Activated naive CD8-positive, alpha-beta T cell treated with anti-CD3 and anti-CD28 coated beads, Interleukin-2, amount 10 ng/mL, durations not matched to agents 7 days and 5 days (primary cell): Measurements from ENCODE around the gene GNG12. TPM values are rescaled to one million over a fixed set of nuclear protein-coding genes. Genes with fewer than 3 reads are reported as not detected.
"Not testable (repeated sequence)": the region's sequence is repeated elsewhere in the genome, so short reads cannot be mapped to it uniquely, and the experiment has no call there.

Source experiments
- ATAC-seq: fragments of 150-1000 bp; cut with Tn5 transposase; one replicate; pipeline ENCODE4 v1.10.0; 2021; ENCODE audit warnings: low read depth, moderate library complexity
- POLR2A ChIA-PET: fragments of 350-600 bp; sonication (Branson Sonifier 250); formaldehyde crosslinking; loops from one replicate; lab custom pipeline; 2021; ENCODE audit warnings: antibody characterized with exemption; lab: Charles Lee
- DNase-seq: peaks from one replicate; pipeline ENCODE4 v3.0.0; 2021
- H3K27ac Mint-ChIP-seq: one replicate; pipeline ENCODE4 v1.8.0; 2022; ENCODE audit warnings: mild to moderate bottlenecking, mixed read lengths
- H3K27me3 Mint-ChIP-seq: one replicate; pipeline ENCODE4 v1.8.0; 2022; ENCODE audit warnings: mild to moderate bottlenecking, moderate library complexity, mixed read lengths
- H3K36me3 Mint-ChIP-seq: one replicate; pipeline ENCODE4 v1.8.0; 2021; ENCODE audit warnings: mild to moderate bottlenecking, mixed read lengths
- H3K4me1 Mint-ChIP-seq: one replicate; pipeline ENCODE4 v1.8.0; 2021; ENCODE audit warnings: mixed read lengths
- H3K4me3 Mint-ChIP-seq: one replicate; pipeline ENCODE4 v1.8.0; 2022; ENCODE audit warnings: mild to moderate bottlenecking, moderate library complexity, mixed read lengths
- H3K9me3 Mint-ChIP-seq: one replicate; pipeline ENCODE4 v1.8.0; 2021; ENCODE audit warnings: mixed read lengths
- total RNA-seq, 2 experiments: library from RNA; stranded (reverse); gene quantifications; one replicate each; pipeline ENCODE4 v1.2.3, GENCODE V29; 2021

GNG12 gene
- total RNA-seq, 2 experiments from 2014 or later: not detected

DNA sequence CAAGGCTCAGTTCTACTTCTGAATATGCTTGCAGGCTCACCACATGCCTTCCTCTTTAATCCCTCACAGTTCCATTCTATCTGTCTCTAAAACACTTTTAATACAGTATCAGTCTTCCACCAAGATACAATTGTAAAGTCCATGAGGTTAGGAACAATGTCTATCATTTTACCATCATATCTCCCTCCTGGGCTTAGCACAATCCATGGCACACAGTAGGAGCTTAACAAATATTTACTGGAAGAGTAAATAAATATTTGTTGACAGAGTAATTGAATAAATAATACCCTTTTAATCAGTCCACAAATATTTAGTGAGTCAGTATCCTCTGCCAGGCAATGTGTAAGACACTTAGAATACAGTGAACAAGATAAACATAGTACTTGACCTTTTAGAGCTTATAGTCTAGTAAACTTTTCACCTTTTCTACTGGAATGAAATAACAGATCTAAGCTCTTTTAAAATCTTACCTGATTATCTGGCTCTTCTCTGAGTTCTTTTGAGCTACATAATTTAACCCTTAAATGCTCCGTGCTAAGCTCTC is 160.9 kb downstream of the GNG12 start:
- ATAC-seq (no peak), DNase-seq (no peak)
- POLR2A ChIA-PET: interaction anchor here (5.5 kb wide), 1 partner anchor 13 kb away, joined by 96 read pairs; the partner anchor contains the start of gene GADD45A
- Mint-ChIP-seq H3K4me1 (peaks cover 23% of the 10 kb centered on the region), H3K27me3 (peaks cover 23% of the 10 kb centered on the region), H3K27ac (no peak overlapping the region), H3K36me3 (no peaks in the 10 kb centered on the region), H3K9me3 (no peaks in the 10 kb centered on the region), H3K4me3 (no peak overlapping the region)

DNA sequence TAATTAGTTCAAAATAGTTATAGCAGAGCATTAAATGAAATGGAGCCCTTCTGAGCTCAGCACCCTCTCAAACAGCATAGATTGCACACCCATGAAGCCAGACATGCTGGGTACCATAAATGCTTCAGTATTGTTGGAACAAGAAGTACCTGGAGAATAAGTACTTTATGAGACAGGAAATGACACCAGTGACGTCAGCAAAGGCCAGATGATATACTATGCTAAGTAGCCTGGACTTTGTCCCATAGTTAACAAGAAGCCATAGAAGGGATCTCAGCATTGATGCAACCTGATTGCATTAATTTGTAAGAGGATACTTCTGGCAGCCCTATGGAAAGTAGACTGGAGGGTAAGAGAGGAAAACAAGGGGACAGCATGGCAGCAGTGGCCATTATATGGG is 164.6 kb downstream of the GNG12 start:
- POLR2A ChIA-PET: no interaction called here
- no peak for DNase-seq
- Mint-ChIP-seq H3K4me3 (no peak overlapping the region), H3K9me3 (peaks cover 3% of the 10 kb centered on the region), H3K4me1 (peaks cover 3% of the 10 kb centered on the region), H3K36me3 (no peaks in the 10 kb centered on the region), H3K27ac (no peak overlapping the region), H3K27me3 (peaks cover 32% of the 10 kb centered on the region)
- no peak for ATAC-seq

DNA sequence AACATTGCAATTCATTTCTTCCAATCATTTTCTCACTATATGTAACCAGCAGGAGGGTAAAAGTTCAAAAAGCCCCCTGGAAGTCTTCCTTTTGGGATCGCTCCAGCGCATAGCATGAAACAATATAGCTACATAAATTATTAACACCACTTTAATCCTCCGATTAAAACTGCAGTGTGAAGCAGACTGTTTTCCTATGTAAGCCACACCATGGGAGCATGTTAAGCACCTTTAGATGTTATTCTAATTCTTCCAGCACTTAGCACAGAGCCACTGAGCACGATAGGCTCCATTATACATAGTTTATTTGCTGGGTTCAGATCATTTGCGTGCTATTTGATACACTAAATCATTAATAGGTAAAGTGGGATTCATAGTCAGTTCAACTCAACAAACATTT is 166.6 kb downstream of the GNG12 start:
- no peak overlapping the region for H3K27ac Mint-ChIP-seq
- H3K4me1 Mint-ChIP-seq: no peaks in the 10 kb centered on the region
- H3K9me3 Mint-ChIP-seq: peaks cover 3% of the 10 kb centered on the region
- no peak for DNase-seq
- no peak overlapping the region for H3K4me3 Mint-ChIP-seq
- no peak for ATAC-seq
- no peaks in the 10 kb centered on the region for H3K36me3 Mint-ChIP-seq
- peaks cover 33% of the 10 kb centered on the region for H3K27me3 Mint-ChIP-seq
- POLR2A ChIA-PET: no interaction called here

DNA sequence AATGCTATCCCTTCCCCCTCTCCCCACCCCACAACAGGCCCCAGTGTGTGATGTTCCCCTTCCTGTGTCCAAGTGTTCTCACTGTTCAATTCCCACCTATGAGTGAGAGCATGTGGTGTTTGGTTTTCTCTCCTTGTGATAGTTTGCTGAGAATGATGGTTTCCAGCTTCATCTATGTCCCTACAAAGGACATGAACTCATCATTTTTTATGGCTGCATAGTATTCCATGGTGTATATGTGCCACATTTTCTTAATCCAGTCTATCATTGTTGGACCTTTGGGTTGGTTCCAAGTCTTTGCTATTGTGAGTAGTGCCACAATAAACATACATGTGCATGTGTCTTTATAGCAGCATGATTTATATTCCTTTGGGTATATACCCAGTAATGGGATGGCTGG is 168.0 kb downstream of the GNG12 start:
- H3K4me3 Mint-ChIP-seq, H3K27ac Mint-ChIP-seq, POLR2A ChIA-PET, H3K36me3 Mint-ChIP-seq, H3K4me1 Mint-ChIP-seq, H3K9me3 Mint-ChIP-seq, DNase-seq, ATAC-seq: not testable (repeated sequence)
- H3K27me3 Mint-ChIP-seq: peaks cover 33% of the 10 kb centered on the region

DNA sequence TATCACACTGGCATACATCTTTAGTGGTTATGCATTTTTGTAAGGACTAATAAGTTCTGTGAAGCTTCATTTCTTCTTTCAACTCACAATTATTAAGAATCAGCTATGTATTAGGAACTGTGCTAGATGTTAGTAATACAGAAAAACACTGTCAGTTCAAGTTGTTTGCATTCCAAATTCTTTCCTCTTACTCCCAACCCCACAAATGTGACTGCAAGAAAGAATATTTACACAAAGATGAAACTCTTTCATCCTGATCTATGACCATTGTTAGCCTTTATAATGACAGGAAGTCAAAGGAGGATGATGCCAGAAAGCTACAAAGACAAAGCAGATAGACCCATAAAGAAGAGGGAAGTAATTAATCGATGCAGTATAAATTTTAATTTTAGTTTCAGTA is 169.2 kb downstream of the GNG12 start:
- Mint-ChIP-seq H3K9me3 (peaks cover 3% of the 10 kb centered on the region), H3K4me1 (no peaks in the 10 kb centered on the region), H3K27me3 (peaks cover 31% of the 10 kb centered on the region), H3K4me3 (no peak overlapping the region), H3K36me3 (no peaks in the 10 kb centered on the region), H3K27ac (no peak overlapping the region)
- POLR2A ChIA-PET: no interaction called here
- DNase-seq (no peak), ATAC-seq (no peak)

DNA sequence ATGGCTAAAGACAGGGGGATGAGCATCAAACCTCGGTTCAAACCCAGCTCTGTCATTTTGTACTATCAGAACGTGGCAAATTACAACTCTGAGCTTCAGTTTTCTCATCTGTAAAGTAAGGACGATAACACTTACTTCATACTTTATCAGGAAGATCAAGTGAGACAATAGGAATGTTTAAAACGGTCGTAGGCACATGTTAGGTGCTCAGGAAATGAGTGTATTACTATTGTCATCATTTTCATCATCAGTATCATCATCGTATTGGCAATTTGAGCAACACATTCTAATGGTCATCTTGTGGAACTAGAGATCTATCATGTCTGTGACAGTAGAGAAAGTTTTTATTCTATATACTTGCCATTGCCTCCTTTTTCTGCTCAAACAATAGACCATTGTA is 170.4 kb downstream of the GNG12 start:
- no peak for ATAC-seq
- Mint-ChIP-seq H3K36me3 (no peaks in the 10 kb centered on the region), H3K4me3 (no peak overlapping the region), H3K4me1 (no peaks in the 10 kb centered on the region), H3K27ac (no peak overlapping the region), H3K27me3 (peaks cover 27% of the 10 kb centered on the region), H3K9me3 (peaks cover 3% of the 10 kb centered on the region)
- no peak for DNase-seq
- POLR2A ChIA-PET: no interaction called here

DNA sequence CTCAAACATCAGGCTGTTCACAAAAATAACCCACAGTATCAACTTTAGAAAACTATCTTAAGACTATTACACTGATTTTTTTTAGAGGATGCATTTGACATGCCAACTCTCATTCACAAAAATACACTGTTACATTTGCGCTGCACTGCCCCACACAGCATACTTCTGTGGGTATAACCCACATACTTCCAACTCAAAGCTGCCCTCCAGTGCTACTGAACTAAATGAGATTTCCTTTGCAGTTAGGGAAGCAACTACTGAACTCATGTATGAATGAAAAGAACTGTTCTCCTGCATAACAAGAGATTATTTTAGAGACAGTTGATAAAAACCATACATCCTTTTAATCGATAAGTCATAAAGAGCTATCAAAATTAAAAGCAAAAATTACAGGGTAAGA is 174.0 kb downstream of the GNG12 start:
- Mint-ChIP-seq H3K36me3 (no peaks in the 10 kb centered on the region), H3K4me3 (no peak overlapping the region), H3K9me3 (peaks cover 1% of the 10 kb centered on the region), H3K4me1 (no peaks in the 10 kb centered on the region), H3K27me3 (peaks cover 15% of the 10 kb centered on the region), H3K27ac (no peak overlapping the region)
- no peak for DNase-seq
- no peak for ATAC-seq
- POLR2A ChIA-PET: no interaction called here

DNA sequence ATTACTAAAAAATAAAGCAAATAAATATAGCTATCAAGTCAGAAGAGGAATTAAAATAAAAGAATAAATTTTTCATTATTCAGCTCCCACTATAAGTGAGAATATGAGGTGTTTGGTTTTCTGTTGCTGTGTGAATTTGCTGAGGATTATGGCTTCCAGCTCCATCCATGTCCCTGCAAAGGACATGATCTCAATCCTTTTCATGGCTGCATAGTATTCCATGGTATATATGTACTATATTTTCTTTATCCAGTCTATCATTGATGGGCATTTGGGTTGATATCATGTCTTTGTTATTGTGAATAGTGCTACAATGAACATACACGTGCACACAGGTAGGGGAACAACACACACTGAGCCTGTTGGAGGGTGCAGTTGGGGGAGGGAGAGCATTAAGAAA is 176.1 kb downstream of the GNG12 start:
- H3K36me3 Mint-ChIP-seq, H3K4me3 Mint-ChIP-seq, H3K27ac Mint-ChIP-seq, DNase-seq, H3K4me1 Mint-ChIP-seq, H3K9me3 Mint-ChIP-seq, ATAC-seq, POLR2A ChIA-PET: not testable (repeated sequence)
- H3K27me3 Mint-ChIP-seq: peaks cover 14% of the 10 kb centered on the region

DNA sequence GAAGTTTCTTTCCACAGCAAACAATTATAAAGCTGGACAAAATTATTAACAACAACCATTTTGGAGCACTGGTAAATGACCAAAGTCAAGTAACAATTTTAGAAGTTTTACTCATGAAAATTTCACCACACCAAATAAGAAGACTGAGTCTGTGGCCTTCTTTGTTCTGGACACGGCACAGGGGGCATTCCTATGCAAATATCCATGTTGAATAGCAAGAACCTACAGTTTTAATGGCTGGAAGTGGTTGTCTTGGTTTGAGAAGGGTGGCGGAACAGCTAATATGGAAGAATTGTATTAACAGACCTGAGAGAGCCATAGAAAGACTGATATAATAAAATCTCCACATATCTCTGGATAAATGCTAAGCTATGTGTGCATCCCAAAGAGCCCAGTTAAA is 177.7 kb downstream of the GNG12 start:
- Mint-ChIP-seq H3K4me1 (no peaks in the 10 kb centered on the region), H3K4me3 (no peak overlapping the region), H3K27me3 (peaks cover 10% of the 10 kb centered on the region), H3K36me3 (no peaks in the 10 kb centered on the region), H3K27ac (no peak overlapping the region), H3K9me3 (no peaks in the 10 kb centered on the region)
- POLR2A ChIA-PET: no interaction called here
- ATAC-seq (no peak), DNase-seq (no peak)

DNA sequence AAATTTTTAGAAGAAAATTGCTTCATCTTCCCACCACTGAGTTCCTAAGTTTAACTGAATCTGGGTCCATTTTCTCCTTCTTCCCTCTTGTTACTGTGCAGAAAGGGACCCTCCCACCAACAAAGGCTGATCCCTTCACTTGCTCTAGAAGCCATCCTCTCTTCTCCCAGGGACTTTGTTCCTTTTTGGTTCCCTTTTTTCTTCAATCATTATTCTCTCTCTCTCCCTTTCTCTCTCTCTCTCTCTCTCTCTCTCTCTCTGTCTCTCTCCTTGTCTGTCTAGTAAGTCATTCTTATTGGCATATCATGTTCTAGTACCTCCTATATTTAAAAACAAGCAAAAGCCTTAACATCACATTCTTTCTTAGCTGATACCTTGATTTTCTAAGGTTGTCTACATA is 180.0 kb downstream of the GNG12 start:
- Mint-ChIP-seq H3K4me3 (no peak overlapping the region), H3K27me3 (peaks cover 10% of the 10 kb centered on the region), H3K4me1 (no peaks in the 10 kb centered on the region), H3K36me3 (no peaks in the 10 kb centered on the region), H3K27ac (no peak overlapping the region), H3K9me3 (no peaks in the 10 kb centered on the region)
- POLR2A ChIA-PET: no interaction called here
- ATAC-seq (no peak), DNase-seq (no peak)

DNA sequence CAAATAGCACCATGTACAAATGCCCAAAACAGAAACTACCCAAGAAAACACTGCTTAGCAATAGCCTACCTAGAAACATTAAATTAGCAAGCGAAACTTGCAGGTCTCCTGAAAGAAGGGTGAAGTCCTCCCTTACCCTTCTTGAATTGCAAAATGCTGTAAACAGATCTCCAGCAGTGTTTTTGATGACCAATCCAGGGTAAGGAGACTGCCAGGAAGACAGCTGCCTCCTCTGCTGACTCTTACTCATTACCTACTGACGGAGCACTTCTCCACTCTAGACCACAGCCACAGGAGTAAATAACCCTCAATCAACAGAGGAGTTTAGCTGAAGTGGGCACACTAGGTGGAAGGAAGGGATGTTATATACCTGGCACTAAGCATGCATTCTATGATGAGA is 180.5 kb downstream of the GNG12 start:
- no peaks in the 10 kb centered on the region for H3K36me3 Mint-ChIP-seq
- POLR2A ChIA-PET: no interaction called here
- H3K4me1 Mint-ChIP-seq: no peaks in the 10 kb centered on the region
- ATAC-seq (no peak), DNase-seq (no peak)
- H3K9me3 Mint-ChIP-seq: no peaks in the 10 kb centered on the region
- H3K4me3 Mint-ChIP-seq: no peak overlapping the region
- H3K27ac Mint-ChIP-seq: no peak overlapping the region
- peaks cover 10% of the 10 kb centered on the region for H3K27me3 Mint-ChIP-seq

Other genes starting within 250 kb of the GNG12 start
- gene GADD45A, start 148.3 kb downstream of the GNG12 start, total RNA-seq: 10 to 100 TPM; 24.4 to 26.2 TPM
- gene DIRAS3, start 217.2 kb upstream of the GNG12 start, total RNA-seq: not detected